ENCODE measurements around the gene PLLP. TPM values are rescaled to one million over a fixed set of nuclear protein-coding genes. Genes with fewer than 3 reads are reported as not detected.
A peak's percentile ranks its signal among the peaks of the same experiment; 100 is the strongest.
"Not testable (repeated sequence)": the region's sequence is repeated elsewhere in the genome, so short reads cannot be mapped to it uniquely, and the experiment has no call there.

The PLLP gene
- total RNA-seq, 1 donor from 2014 or later: not detected

DNA sequence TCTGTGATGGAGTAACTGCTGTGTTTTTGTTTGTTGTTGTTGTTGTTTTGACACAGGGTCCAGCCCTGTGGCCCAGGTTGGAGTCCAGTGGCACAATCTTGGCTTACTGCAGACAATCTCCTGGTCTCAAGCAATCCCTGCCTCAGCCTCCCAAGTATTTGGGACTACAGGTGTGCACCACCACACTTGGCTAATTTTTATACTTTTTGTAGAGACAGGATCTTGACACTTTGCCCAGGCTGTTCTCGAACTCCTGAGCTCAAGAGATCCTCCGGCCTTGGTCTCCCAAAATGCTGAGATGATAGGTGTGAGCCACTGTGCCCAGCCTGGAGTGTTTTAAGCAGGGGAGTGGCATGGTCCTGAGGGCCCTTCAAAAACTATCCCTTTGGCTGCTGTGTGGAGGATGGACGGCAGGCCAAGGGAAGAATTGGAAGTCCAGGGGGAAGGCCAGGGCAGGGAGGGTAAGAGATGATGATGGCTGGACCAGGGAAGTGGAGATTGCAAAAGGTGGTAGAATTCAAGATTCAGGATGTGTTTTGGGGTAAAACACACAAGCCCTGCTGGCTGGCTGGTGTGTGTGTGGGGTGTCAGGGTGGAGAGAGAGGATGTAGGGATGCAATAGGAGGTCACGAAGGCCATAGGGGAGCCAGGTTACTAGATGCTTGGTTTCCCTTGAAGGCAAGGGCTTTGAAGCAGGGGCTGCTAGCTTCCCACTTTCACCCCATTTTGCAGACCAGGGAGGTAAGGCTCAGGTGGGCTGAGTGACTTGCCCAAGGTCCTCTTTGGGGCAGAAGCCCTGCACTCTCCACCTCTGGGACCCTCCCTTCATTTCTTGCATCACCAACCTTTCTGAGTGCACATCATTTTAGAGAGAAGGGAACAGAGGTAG is 18.8 kb upstream of the PLLP start:
- DNase-seq (ENCODE audit: low read depth): no peak

DNA sequence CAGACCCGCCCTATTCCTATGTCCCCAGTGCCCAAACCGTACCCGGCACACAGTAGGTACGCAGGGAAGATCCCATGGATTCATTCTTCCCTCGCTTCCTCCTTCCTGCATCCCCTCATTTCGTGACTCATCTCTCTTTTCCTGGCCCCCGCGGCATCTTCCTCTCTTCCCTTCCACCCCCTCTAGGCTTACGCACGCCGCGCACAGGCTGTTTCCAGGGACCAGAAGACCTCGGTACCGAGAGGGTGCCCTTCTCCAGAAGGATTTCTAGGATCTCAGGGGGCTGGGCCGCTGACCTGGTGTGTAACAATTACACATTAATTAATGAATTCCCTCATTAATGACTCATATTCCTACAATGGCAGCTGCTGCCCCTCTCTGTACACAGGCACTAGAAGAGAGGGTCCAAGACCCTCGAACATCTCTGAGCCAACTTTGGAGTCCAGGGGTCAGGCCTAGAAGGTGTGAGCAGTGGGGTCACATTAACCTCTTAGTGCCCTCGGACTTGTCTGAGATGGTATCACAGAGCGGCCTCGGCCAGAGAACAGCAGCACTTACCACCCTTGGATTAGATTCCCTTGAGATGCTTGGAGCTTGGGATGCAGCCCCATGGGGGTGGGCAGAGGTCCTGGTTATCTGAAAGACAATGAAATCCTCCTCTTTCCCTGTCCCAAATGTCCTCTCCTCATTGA is 16.8 kb upstream of the PLLP start:
- no peak for DNase-seq (ENCODE audit: low read depth)

DNA sequence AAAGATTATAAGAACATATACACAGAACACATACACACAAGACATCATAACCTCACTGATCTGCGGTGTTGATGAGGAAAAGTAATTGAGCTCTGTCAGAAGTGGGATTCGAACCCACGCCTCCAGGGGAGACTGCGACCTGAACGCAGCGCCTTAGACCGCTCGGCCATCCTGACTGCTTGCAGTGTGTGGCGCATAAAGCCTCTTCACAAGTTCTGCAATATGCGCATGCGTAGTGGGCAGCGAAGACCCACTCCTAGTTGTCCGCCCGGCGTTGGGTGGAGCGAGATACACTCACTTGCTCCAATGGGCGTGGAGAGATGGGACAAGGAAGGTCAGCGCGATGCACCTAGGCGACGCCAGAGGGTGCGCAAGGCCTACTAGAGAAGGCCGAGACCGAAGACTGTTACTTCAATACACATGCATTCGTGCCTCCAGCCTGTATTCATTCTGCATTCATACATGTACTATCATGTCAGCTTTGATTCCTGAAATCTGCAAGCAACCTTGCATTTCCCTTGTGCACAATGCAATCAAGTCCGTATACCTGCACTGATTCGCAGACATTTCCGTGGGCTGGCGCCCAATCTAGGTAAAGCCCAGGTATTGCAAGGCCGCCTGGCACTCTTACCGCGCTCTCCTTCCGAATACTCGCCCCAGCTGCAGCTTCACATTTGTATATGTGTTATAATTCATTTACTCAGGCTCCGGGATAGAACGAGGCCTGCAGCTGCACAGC is 16.1 kb upstream of the PLLP start:
- DNase-seq (ENCODE audit: low read depth): peak; percentile 99

DNA sequence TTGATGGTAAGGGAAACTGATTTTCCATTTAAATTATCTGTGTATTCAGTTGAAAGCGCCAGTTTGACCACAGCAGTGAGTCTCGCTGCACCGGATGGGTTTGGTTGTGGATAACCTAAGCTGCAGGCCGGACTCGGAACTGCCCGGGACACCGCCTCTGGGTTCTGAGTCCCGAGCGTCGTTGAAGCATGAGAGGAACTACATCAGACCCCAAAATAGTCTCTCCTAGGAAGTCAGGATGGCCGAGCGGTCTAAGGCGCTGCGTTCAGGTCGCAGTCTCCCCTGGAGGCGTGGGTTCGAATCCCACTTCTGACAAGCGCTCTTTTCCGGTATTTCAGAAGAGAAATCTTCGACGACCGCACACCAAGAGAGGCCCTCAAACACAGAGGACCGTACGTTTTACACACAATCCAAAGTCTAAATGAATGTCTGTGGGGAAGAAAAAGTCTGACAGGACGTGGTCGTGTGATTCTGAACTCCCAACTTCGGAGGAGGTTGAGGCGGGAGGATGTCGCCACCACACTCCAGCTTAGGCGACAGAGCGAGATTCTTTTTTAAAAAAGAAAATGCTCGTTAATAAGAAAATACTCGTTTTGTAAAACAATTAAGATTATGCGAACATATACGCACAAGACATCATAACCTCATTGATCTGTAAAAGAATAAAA is 15.4 kb upstream of the PLLP start:
- peak; percentile 94 for DNase-seq (ENCODE audit: low read depth)

DNA sequence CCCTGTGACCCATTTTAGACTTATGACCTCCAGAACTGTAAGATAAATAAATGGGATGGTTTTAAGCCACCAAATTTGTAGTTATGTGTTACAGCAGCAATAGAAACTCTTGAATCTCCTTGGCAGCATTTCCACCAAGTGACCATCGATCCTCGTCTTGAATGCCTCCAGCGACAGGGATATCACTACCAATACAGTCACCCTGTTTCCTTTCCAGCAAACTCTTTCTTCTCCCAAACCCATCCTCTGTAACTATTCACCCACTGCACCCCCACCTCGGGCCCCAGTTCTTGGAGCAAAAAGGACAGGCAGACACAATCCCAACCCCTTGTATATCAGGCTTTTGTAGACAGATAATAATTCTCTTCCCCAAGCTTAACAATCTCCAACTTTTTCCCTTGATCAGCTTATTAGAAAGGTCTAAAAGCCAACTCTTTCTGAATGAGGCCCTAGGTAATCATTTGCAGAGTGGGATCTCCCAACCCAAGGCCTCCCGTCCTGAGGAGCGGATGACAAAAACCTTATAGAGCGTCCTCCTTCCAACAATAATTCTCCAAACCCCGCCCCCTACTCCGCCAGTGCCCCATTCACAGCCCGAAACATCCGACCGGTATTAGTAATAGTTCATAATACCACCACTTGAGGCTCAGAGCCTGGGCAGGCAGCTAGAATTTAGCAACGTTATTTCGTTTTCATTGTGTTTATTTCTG is 14.7 kb upstream of the PLLP start:
- no peak for DNase-seq (ENCODE audit: low read depth)

DNA sequence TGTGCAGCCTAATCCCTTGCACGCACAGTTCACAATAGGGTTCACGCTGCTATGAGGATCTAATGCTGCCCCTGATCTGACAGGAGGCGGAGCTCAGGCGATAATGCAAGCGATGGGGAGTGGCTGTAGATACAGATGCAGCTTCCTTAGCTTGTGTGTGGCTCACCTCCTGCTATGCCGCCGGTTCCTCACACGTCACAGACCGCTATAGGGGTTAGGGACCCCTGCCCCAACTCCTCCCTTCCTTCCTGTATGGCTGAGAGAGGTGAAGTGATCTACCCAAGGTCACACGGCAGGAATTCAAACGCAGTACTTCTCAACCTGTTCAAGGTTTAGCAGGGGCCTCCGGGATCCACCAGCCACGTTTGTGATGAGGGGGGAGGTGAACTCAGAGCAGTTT is 13.4 kb upstream of the PLLP start:
- no peak for DNase-seq (ENCODE audit: low read depth)

DNA sequence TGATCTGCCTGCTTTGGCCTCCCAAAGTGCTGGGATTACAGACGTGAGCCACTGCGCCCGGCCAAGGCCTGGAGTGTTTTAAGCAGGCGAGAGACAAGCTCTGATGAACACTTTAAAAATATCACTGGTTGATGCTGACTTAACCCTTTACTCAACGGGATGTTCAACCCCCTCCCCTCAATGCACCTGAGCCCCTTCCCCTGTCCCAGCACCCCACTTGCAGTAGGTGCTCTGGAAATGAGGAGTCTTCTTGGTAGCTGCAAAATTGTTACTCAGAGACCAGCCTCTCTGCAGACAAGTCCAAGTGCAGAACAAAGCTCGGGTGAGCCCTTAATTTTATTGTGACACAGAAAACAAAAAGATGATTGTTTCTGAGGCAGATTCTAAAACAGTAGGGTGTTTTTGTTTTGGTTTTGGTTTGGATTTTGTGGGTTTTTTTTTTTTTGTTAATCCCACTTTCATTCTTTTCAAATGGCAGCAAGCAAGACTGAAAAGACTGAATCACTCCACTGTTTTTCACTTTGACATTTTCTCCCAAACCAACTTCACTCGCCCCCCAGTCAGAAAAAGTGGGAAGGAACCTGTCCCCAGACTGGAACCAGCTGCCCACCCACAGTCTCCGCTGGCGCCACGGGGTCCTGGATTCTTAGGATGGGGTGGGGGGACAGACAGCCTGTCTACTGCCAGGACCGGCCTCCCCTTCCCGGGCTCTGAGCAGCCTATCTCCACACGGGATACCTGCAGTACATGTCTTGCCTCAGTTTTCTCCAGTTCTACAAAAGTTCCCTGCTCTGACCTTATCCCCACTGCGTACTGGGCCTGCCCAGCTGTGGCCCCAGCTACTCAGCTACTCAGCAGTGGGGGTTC is 5.2 kb upstream of the PLLP start:
- no peak for DNase-seq (ENCODE audit: low read depth)

DNA sequence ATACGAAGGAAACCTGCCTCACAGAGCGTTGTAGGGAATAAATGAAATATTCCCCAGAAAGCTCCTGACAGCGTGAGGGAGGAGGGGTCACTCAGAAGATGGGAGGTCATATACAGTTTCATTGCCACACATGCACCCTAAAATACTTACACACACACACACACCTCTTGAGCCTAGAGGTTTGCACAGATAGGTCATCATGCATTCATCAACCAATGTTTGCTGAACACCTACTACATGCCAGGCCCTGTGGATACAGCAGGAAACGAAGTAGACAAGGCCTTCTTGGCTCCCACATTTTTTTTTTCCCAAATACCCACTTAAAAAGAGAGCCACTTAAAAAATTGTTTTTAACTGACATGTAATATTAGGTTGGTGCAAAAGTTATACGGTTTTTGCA is 907 bp upstream of the PLLP start:
- no peak for DNase-seq (ENCODE audit: low read depth)

DNA sequence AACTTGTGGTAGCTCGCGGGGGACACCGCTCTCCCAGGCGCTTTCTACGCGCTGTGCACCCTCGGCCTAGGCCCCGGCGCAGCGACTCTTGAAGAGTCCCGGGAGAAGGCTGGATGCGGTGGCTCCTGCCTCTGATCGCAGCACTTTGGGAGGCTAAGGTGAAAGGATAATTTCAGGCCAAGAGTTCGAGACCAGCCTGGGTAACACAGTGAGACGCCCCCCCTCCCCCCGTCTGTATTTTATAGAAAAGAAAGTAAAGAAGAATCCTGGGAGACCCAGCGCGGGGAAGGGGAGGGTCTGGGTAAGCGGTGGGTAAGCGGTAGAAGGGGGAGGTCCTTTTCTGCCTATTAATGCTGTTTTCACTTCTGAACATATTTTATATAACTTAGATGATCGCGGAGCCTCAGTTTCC is 486 bp upstream of the PLLP start:
- no peak for DNase-seq (ENCODE audit: low read depth)

DNA sequence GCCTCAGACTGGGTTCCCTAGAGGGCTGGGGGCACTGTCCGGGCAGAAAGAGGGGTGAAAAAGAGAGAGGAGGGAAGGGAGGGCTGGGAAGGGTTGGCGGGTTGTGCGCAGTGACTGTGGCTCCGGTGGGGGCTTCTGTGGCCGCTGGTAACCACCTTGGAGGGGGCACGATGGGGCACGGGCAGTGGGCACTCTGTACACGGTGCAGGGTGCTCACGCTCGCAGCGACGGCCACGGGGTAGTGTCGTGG is 588 bp downstream of the PLLP start:
- no peak for DNase-seq (ENCODE audit: low read depth)

DNA sequence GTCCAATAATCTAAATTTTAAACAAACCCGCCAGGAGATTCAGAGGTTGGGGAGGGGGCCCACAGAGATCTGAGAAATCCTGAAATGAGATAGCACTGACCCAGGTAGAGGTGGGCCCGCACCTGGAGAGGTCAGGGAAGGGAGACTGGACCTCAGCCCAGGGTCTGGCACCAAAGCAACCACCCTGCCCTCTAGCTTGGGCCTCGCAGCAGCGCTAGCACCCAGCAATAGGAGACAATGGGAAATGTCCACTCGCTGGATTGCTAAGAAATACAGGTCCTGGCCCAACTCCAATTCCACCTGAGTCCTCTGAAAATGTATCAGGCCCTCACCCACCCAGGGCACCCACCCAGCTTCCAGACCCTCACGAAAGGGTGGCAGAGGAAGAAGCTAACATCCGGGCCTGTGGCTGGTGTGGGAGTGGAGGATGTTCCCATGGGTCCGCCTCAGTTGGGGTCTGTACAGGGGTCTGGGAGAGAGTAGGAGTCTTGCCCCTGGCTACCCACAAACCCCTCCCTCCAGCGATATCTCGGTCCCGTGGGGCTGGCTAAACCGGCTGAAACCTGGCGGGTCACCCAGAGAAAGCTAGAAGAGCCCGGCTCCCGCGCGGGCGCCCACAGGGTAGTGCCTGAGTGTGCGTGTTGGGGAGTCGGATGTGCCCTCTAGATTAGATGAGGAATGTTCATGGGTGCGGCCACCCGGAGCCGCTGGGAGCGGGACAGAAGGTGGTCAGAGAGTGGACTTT is 1.1 kb downstream of the PLLP start:
- no peak for DNase-seq (ENCODE audit: low read depth)

DNA sequence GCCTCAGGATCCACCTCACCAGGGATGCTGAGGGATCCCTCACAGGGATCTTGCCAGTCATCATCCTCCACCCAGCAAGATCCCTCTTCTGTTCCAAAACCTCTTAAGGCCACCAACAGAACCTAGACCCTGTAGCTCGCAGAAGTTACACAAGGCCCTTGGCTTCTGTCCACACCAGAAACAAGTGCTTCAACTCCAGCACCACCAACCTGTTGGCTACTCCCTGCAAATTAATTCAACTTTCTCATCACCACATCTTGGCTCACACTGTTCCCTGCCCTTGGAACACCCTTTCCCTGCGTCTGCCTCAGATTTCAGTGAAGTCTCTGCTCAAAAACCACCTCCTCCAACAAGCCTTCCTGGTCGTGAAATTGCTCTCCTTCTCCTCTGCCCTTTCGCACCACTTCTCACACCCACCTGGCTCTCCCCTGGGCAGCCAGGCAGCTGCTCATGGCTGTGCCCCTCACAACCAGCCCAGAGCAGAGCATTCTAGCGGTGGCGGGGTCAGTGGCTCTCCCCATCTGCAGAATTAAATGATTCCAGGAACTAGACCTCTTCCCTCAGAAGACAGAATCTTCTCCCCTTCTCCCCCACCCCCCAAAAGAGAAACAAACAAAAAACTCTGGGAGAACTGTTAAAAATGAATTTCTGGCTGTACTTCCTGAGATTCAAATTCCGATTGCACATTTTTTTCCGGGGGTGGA is 1.8 kb downstream of the PLLP start:
- no peak for DNase-seq (ENCODE audit: low read depth)

DNA sequence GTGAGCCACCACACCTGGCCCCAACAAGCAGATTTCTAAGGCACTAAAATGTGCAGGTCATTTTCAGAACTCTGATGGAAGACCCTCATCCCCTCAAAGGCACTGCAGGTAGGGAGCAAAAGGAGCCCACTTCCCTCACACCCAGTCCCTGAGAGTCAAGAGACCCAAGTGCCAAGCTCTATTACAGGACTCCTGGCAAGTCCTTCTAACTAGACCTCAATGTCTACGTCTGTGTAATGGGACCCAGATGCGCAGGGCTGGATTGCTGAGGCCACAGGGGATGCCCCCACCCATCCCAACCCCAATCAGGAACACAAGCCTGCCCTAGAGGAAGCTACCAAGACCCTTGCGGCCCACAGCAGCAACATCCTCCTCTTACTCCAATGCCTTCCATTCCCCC is 2.7 kb downstream of the PLLP start:
- DNase-seq (ENCODE audit: low read depth): no peak

DNA sequence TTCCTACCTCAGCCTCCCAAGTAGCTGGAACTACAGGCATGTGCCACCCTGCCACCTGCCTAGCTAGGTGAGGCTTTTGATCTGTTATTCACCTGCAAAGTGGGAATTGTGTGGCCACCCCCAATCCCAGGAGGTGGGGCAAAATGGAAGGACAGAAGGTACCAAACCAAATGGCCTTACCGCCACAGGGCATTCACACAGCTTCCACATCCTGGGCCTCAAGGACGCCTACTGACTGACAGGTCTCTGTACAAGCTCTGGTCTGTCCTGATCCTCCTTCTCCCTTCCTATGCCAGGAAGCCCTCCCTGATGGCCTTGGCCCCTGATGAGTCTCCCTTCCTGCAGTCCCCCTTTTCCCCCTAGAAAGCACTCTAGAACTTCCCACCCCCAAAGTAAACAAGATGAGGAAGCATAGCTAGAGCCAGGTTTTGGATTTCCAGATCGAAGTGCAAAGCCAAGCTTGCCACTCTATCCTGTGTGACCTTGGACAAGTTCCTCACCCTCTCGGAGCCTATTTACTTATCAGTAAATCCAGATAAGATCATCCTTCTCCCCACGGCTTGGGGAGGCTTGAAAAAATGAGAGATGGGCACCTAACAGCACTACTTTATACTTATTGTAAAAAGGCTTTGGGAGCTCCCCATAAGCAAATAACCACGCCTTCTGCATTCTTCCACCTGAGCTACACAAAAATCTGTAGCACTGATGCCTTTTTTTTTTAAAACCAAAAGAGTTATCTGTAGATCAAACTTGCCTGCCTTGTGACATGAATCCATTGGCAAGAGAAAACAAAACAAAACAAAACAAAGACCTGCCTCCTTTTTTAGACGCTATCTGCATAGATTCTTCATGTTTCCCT is 4.5 kb downstream of the PLLP start:
- no peak for DNase-seq (ENCODE audit: low read depth)

DNA sequence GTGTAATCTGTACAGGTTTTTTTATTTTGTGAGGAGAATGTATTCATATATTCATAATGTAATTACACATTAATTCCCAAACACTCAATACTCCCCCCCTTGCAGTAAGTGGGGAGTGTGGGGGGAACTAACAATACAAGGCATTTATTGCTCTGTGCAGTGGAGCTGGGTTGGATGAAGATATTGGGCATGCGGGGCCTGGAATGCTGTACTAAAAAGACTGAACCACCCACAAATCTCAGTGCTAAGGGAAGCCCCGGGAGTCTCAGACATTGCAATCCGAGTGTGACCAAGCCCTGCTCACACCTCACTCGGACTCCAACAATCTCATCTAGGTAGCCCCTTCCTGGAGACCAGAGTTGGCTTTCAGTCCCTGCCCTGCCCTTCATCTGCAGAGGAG is 6.0 kb downstream of the PLLP start:
- DNase-seq (ENCODE audit: low read depth): no peak

DNA sequence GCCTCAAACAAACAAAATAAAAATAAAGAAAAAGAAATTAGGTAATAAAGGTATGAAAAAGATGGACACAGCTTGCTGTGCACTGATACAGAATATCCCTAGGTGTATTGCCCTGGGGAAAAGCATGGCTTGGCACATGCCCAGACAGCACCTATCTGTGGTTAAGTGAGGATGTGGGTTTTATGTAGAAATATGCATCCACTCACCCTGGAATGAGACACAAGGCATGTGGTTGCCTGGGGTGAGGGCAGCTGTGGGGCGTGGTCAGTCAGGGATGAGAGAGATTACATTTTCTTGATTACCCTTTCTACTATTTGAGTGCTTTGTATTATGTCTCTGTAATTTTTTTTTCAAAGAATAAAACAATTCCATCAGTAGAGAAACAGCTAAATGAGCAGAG is 6.9 kb downstream of the PLLP start:
- DNase-seq (ENCODE audit: low read depth): peak; percentile 70

DNA sequence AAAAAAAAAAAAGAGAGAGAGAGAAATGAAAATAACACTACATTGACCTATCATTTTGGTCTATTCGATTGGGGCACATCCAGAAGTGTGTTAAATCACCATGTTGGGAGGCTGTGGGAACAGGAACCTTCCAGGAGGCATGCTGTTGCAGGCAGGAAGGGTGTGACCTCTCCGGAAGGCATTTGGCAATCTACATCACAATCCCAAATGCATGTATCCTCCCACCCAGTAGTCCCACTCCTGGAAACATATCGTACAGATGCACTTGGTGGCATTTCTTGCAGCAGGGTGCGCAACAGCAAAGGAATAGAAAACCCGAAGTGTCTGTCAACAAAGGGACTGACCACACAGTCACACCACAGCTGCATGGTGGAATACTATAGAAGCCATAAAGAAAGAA is 7.9 kb downstream of the PLLP start:
- no peak for DNase-seq (ENCODE audit: low read depth)

DNA sequence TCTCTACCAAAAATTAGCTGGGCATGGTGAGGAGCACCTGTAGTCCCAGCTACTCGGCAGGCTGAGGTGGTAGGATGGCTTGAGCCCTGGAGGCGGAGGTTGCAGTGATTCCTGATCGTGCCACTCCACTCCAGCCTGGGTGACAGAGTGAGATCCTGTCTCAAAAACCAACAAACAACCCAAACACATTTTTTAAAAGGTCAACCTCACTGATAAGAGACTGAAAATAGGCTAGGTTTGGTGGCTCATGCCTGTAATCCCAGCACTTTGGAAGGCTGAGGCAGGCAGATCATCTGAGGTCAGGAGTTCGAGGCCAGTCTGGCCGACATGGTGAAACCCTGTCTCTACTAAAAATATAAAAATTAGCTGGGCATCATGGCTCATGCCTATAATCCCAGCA is 8.5 kb downstream of the PLLP start:
- DNase-seq (ENCODE audit: low read depth): not testable (repeated sequence)

Data from myocyte (in vitro differentiated cells).